GM19043 (cell line): ENCODE results near the gene HIVEP2.

Experiments used
- ATAC-seq: cut with Tn5 transposase; IDR thresholded peaks from one replicate; pipeline ENCODE4 v1.9.1; 2021; ENCODE audit warnings: low read depth; ENCODE audit not compliant: unreplicated experiment

HIVEP2 gene

GRCh38 chr6:142945446-142946180 lies 637 bp upstream of the HIVEP2 start:
- ATAC-seq = peak; percentile 6

GRCh38 chr6:142944124-142945048 lies 590 bp downstream of the HIVEP2 start:
- no peak for ATAC-seq

GRCh38 chr6:142943711-142944123 lies 1.3 kb downstream of the HIVEP2 start:
- no peak for ATAC-seq

- ATAC-seq = no peak
These were observed 2.2 kb downstream of the HIVEP2 start for GRCh38 chr6:142942805-142943227.

GRCh38 chr6:142942238-142942637 lies 2.7 kb downstream of the HIVEP2 start:
- ATAC-seq = no peak

GRCh38 chr6:142941018-142941417 lies 4.0 kb downstream of the HIVEP2 start:
- ATAC-seq = no peak

- no peak for ATAC-seq
These were observed 4.5 kb downstream of the HIVEP2 start for GRCh38 chr6:142940487-142940886.

GRCh38 chr6:142938510-142938909 lies 6.5 kb downstream of the HIVEP2 start:
- no peak for ATAC-seq

- ATAC-seq = no peak
These were observed 7.0 kb downstream of the HIVEP2 start for GRCh38 chr6:142937986-142938385.

- peak; percentile 45 for ATAC-seq
These were observed 9.1 kb downstream of the HIVEP2 start for GRCh38 chr6:142935553-142936517.

- ATAC-seq = no peak
These were observed 10.4 kb downstream of the HIVEP2 start for GRCh38 chr6:142934599-142934998.

GRCh38 chr6:142934106-142934505 lies 10.9 kb downstream of the HIVEP2 start:
- ATAC-seq = no peak

GRCh38 chr6:142933701-142934100 lies 11.3 kb downstream of the HIVEP2 start:
- ATAC-seq = no peak

GRCh38 chr6:142932889-142933288 lies 12.1 kb downstream of the HIVEP2 start:
- ATAC-seq = no peak

GRCh38 chr6:142929751-142930358 lies 15.1 kb downstream of the HIVEP2 start:
- ATAC-seq = no peak

GRCh38 chr6:142927904-142928303 lies 17.1 kb downstream of the HIVEP2 start:
- ATAC-seq = no peak

GRCh38 chr6:142927271-142927580 lies 17.8 kb downstream of the HIVEP2 start:
- no peak for ATAC-seq

GRCh38 chr6:142926494-142927270 lies 18.3 kb downstream of the HIVEP2 start:
- peak; percentile 90 for ATAC-seq

GRCh38 chr6:142926177-142926493 lies 18.8 kb downstream of the HIVEP2 start:
- ATAC-seq = no peak
